Activated T-cell treated with anti-CD3 and anti-CD28 coated beads for 48 hours (primary cell): ENCODE results near the gene GJB2.

Experiments used
- DNase-seq: peaks from one replicate; pipeline ENCODE4 v3.0.0-alpha.2; 2020; ENCODE audit warnings: low read depth

GJB2 gene

DNA sequence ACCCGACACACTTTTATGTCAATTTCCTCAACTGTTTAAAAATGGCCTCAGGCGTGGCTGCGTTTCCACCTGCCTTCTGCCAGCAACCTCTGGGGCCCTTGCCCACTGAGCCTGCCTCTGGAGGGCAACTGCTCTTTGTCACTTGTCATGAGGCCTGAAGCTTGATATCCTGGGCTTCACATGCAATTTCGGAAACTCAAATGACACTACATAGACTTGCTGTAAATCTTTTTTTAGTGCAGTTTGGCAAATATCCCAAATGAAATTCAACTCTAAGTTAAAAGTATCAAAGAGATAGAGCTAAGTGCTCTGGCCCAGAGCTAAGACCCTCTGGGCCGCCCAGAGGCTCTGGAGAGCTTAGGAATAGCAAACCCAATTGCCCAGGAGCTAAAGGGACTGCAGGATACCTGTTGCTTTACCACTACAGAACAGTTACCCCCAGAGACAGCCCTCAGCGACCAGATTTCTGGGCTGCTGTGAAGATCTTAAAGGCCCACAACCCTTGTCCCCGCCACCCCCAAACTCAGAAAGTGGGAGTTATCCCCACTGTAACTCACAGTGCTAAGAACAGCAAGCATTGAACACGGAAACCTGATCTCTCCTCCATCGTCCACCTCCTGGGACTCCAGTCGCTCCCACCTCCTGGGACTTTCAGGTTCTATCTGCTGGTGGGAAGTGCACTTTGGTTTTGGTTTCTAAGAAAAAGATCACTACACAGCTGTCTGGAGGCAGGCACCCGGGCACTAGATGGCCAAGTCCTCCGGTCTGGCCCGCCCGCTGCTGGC lies 51.3 kb downstream of the GJB2 start:
- no peak for DNase-seq

DNA sequence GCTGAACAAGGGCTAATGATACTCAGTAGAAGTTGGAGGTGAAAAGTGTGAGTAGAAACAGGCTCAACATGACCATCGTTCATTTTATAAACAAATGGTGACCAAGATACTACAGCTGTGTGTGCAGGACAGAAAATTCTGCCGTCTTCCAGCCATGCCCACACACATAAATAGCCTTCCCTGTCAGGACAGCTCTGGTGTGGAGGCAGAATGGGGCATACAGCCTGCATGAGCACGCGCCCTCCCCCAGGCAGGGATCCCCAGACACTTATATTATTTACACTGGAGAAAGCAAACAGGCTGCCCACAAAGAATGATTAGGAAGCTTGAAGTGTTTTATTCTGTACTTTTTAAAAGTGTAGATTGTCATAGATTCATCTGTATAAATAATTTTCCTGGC lies 52.3 kb downstream of the GJB2 start:
- DNase-seq: no peak

DNA sequence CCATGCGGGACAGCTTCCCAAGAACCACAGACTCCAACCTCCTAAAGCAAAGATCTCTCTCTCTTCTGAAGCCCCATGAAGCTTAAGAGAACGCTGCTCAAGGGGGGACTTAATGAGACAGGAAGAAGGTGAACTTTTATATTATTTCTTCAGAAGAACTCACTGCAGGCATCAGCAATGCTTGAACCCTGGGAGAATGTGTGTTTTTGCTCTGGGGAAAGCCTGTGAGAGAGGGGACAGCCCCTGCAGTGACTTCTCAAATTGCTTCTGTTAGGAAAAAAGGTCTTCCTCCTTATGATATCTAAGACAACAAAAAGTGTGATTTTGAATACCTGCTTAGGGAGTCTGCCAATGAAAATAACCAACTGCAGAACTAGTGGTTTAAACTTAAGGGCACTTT lies 54.9 kb downstream of the GJB2 start:
- no peak for DNase-seq
